HG03025 (cell line): ENCODE measurements around the gene U2AF1L4.

Experiments used
- ATAC-seq: cut with Tn5 transposase; IDR thresholded peaks from one replicate; pipeline ENCODE4 v1.9.1; 2021; ENCODE audit warnings: mild to moderate bottlenecking, moderate library complexity; ENCODE audit not compliant: unreplicated experiment, low FRiP score

U2AF1L4 gene

GRCh38 chr19:35759697-35760096 is 14.5 kb upstream of the U2AF1L4 start:
- ATAC-seq = no peak

GRCh38 chr19:35757749-35758608 is 12.8 kb upstream of the U2AF1L4 start, which contains the start of gene PROSER3:
Gene PROSER3, plus strand, starts transcription at chr19:35758176. Its CDS starts 40 bp downstream, at chr19:35758216.
- ATAC-seq = peak; percentile 86

GRCh38 chr19:35757231-35757748 is 12.1 kb upstream of the U2AF1L4 start:
- no peak for ATAC-seq

GRCh38 chr19:35756377-35757230 is 11.4 kb upstream of the U2AF1L4 start, which contains the start of gene HSPB6:
Gene HSPB6, minus strand, starts transcription at chr19:35757029. Its CDS starts 21 bp downstream, at chr19:35757008.
- no peak for ATAC-seq

- no peak for ATAC-seq
Observed at GRCh38 chr19:35755550-35756376, 10.5 kb upstream of the U2AF1L4 start.

GRCh38 chr19:35755131-35755549 is 9.9 kb upstream of the U2AF1L4 start:
- ATAC-seq = no peak

- no peak for ATAC-seq
Observed at GRCh38 chr19:35754370-35755130, 9.3 kb upstream of the U2AF1L4 start.

- no peak for ATAC-seq
Observed at GRCh38 chr19:35753634-35754369, 8.6 kb upstream of the U2AF1L4 start.

- ATAC-seq = no peak
Observed at GRCh38 chr19:35752746-35753350, 7.6 kb upstream of the U2AF1L4 start.

- ATAC-seq = no peak
Observed at GRCh38 chr19:35751839-35752745, 6.9 kb upstream of the U2AF1L4 start.

- no peak for ATAC-seq
Observed at GRCh38 chr19:35750167-35750566, 4.9 kb upstream of the U2AF1L4 start.

GRCh38 chr19:35748106-35749020 is 3.1 kb upstream of the U2AF1L4 start, which contains the start of gene LIN37:
Gene LIN37, plus strand, starts transcription at chr19:35748576. Its CDS starts 149 bp downstream, at chr19:35748725.
- ATAC-seq = peak; percentile 46

GRCh38 chr19:35746531-35746930 is 1.3 kb upstream of the U2AF1L4 start:
- no peak for ATAC-seq

GRCh38 chr19:35746087-35746462 is 857 bp upstream of the U2AF1L4 start:
- no peak for ATAC-seq

GRCh38 chr19:35744430-35745327 is 539 bp downstream of the U2AF1L4 start:
- peak; percentile 46 for ATAC-seq
